ENCODE data around the gene FBN3. TPM values are rescaled to one million over a fixed set of nuclear protein-coding genes. Genes with fewer than 3 reads are reported as not detected.

FBN3 gene
- total RNA-seq, 4 donors from 2014 or later, result 0.02 TPM; not detected in 3

GRCh38 chr19:8185343-8186068, 36.1 kb upstream of the FBN3 start:
- Histone ChIP-seq H3K27ac (no peak overlapping the region), H3K36me3 (no peaks in the 10 kb centered on the region), H3K4me1 (no peaks in the 10 kb centered on the region), H3K27me3 (no peaks in the 10 kb centered on the region), H3K9me3 (no peaks in the 10 kb centered on the region), H3K4me3 (no peak overlapping the region)
- no peak for TF ChIP-seq EP300 (IDR thresholded peaks at IDR 0.05)
- TF ChIP-seq CTCF (IDR thresholded peaks at IDR 0.05), result no peak
- no peak for TF ChIP-seq POLR2A (IDR thresholded peaks at IDR 0.05)
- TF ChIP-seq POLR2AphosphoS5 (IDR thresholded peaks at IDR 0.05), result no peak
- 69 to 77% methylated on average over 3 to 5 of the region's 5 CpGs for WGBS, 2 donors (ENCODE audit: low coverage in 1 of 2)
- ATAC-seq, result no peak

- no peak overlapping the region for H3K27ac ChIP-seq
- no peaks in the 10 kb centered on the region for H3K27me3 ChIP-seq
- no peak for TF ChIP-seq CTCF (IDR thresholded peaks at IDR 0.05)
- no peak for TF ChIP-seq EP300 (IDR thresholded peaks at IDR 0.05)
- TF ChIP-seq POLR2A (IDR thresholded peaks at IDR 0.05), result no peak
- no peak for TF ChIP-seq POLR2AphosphoS5 (IDR thresholded peaks at IDR 0.05)
- no peak overlapping the region for H3K4me3 ChIP-seq
- no peak for ATAC-seq
- 87% methylated on average over 7 of the region's 9 CpGs; no CpG with 5 or more reads in 1 of the 2 donors for WGBS, 2 donors (ENCODE audit: low coverage in 1 of 2)
- H3K9me3 ChIP-seq, result no peaks in the 10 kb centered on the region
- peaks cover 0 to 9% (median 0%) of the 10 kb centered on the region in 3 donors for H3K4me1 ChIP-seq
- H3K36me3 ChIP-seq, result no peaks in the 10 kb centered on the region
These were observed 34.9 kb upstream of the FBN3 start for GRCh38 chr19:8184274-8184673.

GRCh38 chr19:8180018-8180417, 30.6 kb upstream of the FBN3 start:
- Histone ChIP-seq H3K36me3 (no peaks in the 10 kb centered on the region), H3K4me1 (peaks cover 0 to 13% (median 0%) of the 10 kb centered on the region in 3 donors), H3K4me3 (no peak overlapping the region), H3K9me3 (no peaks in the 10 kb centered on the region), H3K27me3 (no peaks in the 10 kb centered on the region), H3K27ac (peak overlapping the region in 1 of 4 donors; percentile 22)
- WGBS, 2 donors (ENCODE audit: low coverage in 1 of 2), result 24 to 53% methylated on average over 4 to 5 of the region's 6 CpGs
- ATAC-seq, result no peak
- no peak for TF ChIP-seq CTCF (IDR thresholded peaks at IDR 0.05)
- no peak for TF ChIP-seq POLR2AphosphoS5 (IDR thresholded peaks at IDR 0.05)
- TF ChIP-seq EP300 (IDR thresholded peaks at IDR 0.05), result no peak
- TF ChIP-seq POLR2A (IDR thresholded peaks at IDR 0.05), result no peak

- no peak for ATAC-seq
- Histone ChIP-seq H3K4me1 (peaks cover 0 to 7% (median 0%) of the 10 kb centered on the region in 3 donors), H3K27ac (no peak overlapping the region), H3K9me3 (no peaks in the 10 kb centered on the region), H3K27me3 (no peaks in the 10 kb centered on the region), H3K36me3 (no peaks in the 10 kb centered on the region), H3K4me3 (no peak overlapping the region)
- no peak for TF ChIP-seq CTCF (IDR thresholded peaks at IDR 0.05)
- TF ChIP-seq POLR2A (IDR thresholded peaks at IDR 0.05), result no peak
- TF ChIP-seq POLR2AphosphoS5 (IDR thresholded peaks at IDR 0.05), result no peak
- TF ChIP-seq EP300 (IDR thresholded peaks at IDR 0.05), result no peak
- 86% methylated on average over 7 to 9 of the region's 9 CpGs for WGBS, 2 donors (ENCODE audit: low coverage in 1 of 2)
These were observed 25.3 kb upstream of the FBN3 start for GRCh38 chr19:8174706-8175105.

- TF ChIP-seq CTCF (IDR thresholded peaks at IDR 0.05) (no peak), POLR2A (IDR thresholded peaks at IDR 0.05) (no peak), EP300 (IDR thresholded peaks at IDR 0.05) (no peak), POLR2AphosphoS5 (IDR thresholded peaks at IDR 0.05) (no peak)
- WGBS, 2 donors (ENCODE audit: low coverage in 1 of 2), result 100% methylated on average over 1 of the region's 7 CpGs; no CpG with 5 or more reads in 1 of the 2 donors
- H3K4me3 ChIP-seq, result no peak overlapping the region
- H3K36me3 ChIP-seq, result no peaks in the 10 kb centered on the region
- no peaks in the 10 kb centered on the region for H3K4me1 ChIP-seq
- no peak for ATAC-seq
- H3K27ac ChIP-seq, result no peak overlapping the region
- no peaks in the 10 kb centered on the region for H3K9me3 ChIP-seq
- no peaks in the 10 kb centered on the region for H3K27me3 ChIP-seq
These were observed 19.1 kb upstream of the FBN3 start for GRCh38 chr19:8168537-8168936.

Measured in gastroesophageal sphincter (tissue), 4 donors.